Nephron (organoid): Measurements from ENCODE around the gene CHSY1.

Experiments used
- H3K27ac Mint-ChIP-seq, 3 experiments: 2 replicates each; pipeline ENCODE4 v1.8.0; 2020; ENCODE audit warnings: mixed read lengths in 3 of 3, mild to moderate bottlenecking in 2 of 3, moderate library complexity in 1 of 3
- H3K27me3 Mint-ChIP-seq: 2 replicates; pipeline ENCODE4 v1.8.0; 2021; ENCODE audit warnings: low read depth, mild to moderate bottlenecking, moderate library complexity, mixed read lengths
- H3K36me3 Mint-ChIP-seq: 2 replicates; pipeline ENCODE4 v1.8.0; 2020; ENCODE audit warnings: low read depth, mixed read lengths
- H3K4me1 Mint-ChIP-seq: 2 replicates; pipeline ENCODE4 v1.8.0; 2020; ENCODE audit warnings: mixed read lengths
- H3K4me3 Mint-ChIP-seq, 3 experiments: 2 replicates each; pipeline ENCODE4 v1.8.0; 2020; ENCODE audit warnings: mild to moderate bottlenecking in 3 of 3, mixed read lengths in 3 of 3, moderate library complexity in 2 of 3
- H3K9me3 Mint-ChIP-seq: 2 replicates; pipeline ENCODE4 v1.8.0; 2020; ENCODE audit warnings: mixed read lengths
- CTCF ChIP-seq, 3 experiments: fragments of 200-600 bp; sonication (generic); IDR thresholded peaks; one replicate each; pipeline ENCODE4 v1.5.0; 2021; ENCODE audit warnings: antibody characterized with exemption in 3 of 3; ENCODE audit not compliant: unreplicated experiment in 3 of 3

The CHSY1 gene

GRCh38 chr15:101255615-101256241, 3.9 kb upstream of the CHSY1 start:
- TF ChIP-seq CTCF (IDR thresholded peaks at IDR 0.05; ENCODE audit: unreplicated experiment in 3 of 3): no peak
- Mint-ChIP-seq H3K36me3 (no peaks in the 10 kb centered on the region), H3K4me1 (peaks cover 51% of the 10 kb centered on the region), H3K9me3 (no peaks in the 10 kb centered on the region), H3K27ac (peak overlapping the region; percentile 82 to 95 (median 93)), H3K27me3 (peaks cover 3% of the 10 kb centered on the region), H3K4me3 (peak overlapping the region; percentile 4 to 69 (median 48))

- peaks cover 3% of the 10 kb centered on the region for H3K36me3 Mint-ChIP-seq
- H3K4me3 Mint-ChIP-seq: peak overlapping the region in 2 of 3 experiments; percentile 15 to 82
- peak overlapping the region; percentile 82 to 95 (median 93) for H3K27ac Mint-ChIP-seq
- H3K9me3 Mint-ChIP-seq: no peaks in the 10 kb centered on the region
- no peak for TF ChIP-seq CTCF (IDR thresholded peaks at IDR 0.05; ENCODE audit: unreplicated experiment in 3 of 3)
- peaks cover 3% of the 10 kb centered on the region for H3K27me3 Mint-ChIP-seq
- peaks cover 58% of the 10 kb centered on the region for H3K4me1 Mint-ChIP-seq
Measured at GRCh38 chr15:101255051-101255395, 3.2 kb upstream of the CHSY1 start.

DNA sequence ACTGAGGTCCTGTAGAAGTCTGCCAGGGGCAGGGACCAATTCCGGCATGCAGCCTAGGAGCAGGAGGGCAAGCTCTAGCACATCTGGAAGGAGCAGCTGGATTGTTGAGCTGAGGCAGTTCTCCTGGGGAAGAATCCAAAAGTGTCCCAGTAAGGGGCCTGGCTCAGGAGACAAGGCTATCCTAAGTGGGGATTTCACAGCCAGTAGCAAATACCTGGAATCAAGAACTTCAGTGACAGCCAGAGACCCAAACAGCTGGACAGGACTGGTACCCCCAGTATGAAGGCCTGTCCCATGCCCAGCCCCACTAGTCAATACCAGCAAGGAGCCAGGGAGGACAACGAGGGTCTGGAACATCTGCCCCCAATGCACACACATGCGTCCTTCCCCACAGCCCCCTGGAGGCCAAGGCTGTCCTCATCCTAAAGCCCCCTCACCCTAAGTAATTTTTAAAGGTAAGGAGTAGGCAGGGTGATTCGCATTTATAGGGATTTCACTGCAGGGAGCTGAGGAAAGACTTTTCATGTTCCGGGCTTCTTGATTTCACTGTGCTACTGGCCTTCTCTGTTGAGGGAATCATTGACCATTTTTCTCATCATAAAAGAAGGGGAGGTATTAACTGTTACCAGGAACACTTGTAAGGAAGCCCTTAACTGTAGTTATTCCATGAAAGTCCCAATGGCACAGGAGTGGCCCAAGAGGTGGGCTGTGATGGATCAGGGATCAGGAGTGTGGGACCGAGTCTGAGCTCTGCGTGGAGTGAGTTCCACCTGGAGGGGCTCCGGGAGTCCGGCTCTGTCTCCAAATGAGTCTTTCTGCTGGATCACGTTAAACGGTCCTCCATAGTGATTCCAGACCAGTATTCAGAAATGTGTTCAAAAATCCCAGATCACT, 2.6 kb upstream of the CHSY1 start:
- no peaks in the 10 kb centered on the region for H3K9me3 Mint-ChIP-seq
- peaks cover 3% of the 10 kb centered on the region for H3K27me3 Mint-ChIP-seq
- TF ChIP-seq CTCF (IDR thresholded peaks at IDR 0.05; ENCODE audit: unreplicated experiment in 3 of 3): no peak
- H3K36me3 Mint-ChIP-seq: peaks cover 3% of the 10 kb centered on the region
- peak overlapping the region; percentile 15 to 82 (median 19) for H3K4me3 Mint-ChIP-seq
- H3K27ac Mint-ChIP-seq: peak overlapping the region in 2 of 3 experiments; percentile 93 to 95
- H3K4me1 Mint-ChIP-seq: peaks cover 62% of the 10 kb centered on the region

GRCh38 chr15:101252836-101253235, 988 bp upstream of the CHSY1 start:
- TF ChIP-seq CTCF (IDR thresholded peaks at IDR 0.05; ENCODE audit: unreplicated experiment in 3 of 3): no peak
- Mint-ChIP-seq H3K27me3 (peaks cover 3% of the 10 kb centered on the region), H3K4me3 (peak overlapping the region; percentile 93 to 96 (median 96)), H3K4me1 (peaks cover 58% of the 10 kb centered on the region), H3K27ac (peak overlapping the region; percentile 98 to 99 (median 98)), H3K36me3 (peaks cover 8% of the 10 kb centered on the region), H3K9me3 (no peaks in the 10 kb centered on the region)

- Mint-ChIP-seq H3K4me3 (peak overlapping the region; percentile 90 to 97 (median 90)), H3K9me3 (no peaks in the 10 kb centered on the region), H3K4me1 (peaks cover 64% of the 10 kb centered on the region), H3K27ac (peak overlapping the region; percentile 44 to 96 (median 96)), H3K27me3 (peaks cover 3% of the 10 kb centered on the region), H3K36me3 (peaks cover 16% of the 10 kb centered on the region)
- no peak for TF ChIP-seq CTCF (IDR thresholded peaks at IDR 0.05; ENCODE audit: unreplicated experiment in 3 of 3)
Measured at GRCh38 chr15:101250873-101251829, 697 bp downstream of the CHSY1 start.
